Mononuclear cell (primary cell): Measurements from ENCODE around the gene COBL. TPM values are rescaled to one million over a fixed set of nuclear protein-coding genes. Genes with fewer than 3 reads are reported as not detected.

Experiments used
- H3K27me3 ChIP-seq: 2 replicates; pipeline ENCODE4 v1.6.0; 2011; ENCODE audit warnings: low read length, control low read depth; ENCODE audit not compliant: insufficient read depth
- H3K4me1 ChIP-seq: 2 replicates; pipeline ENCODE4 v1.5.1; 2011; ENCODE audit warnings: mild to moderate bottlenecking, low read length, control low read depth; ENCODE audit not compliant: insufficient read depth
- H3K4me3 ChIP-seq: 2 replicates; pipeline ENCODE4 v1.5.1; 2011; ENCODE audit warnings: mild to moderate bottlenecking, low read length, moderate library complexity
- H3K9me3 ChIP-seq: 2 replicates; pipeline ENCODE4 v1.5.1; 2011; ENCODE audit warnings: low read depth, mild to moderate bottlenecking, control low read depth, low read length
- total RNA-seq: library from RNA; depleted of rRNA; stranded (reverse); fragments of >200 nt; gene quantifications from one replicate; pipeline ENCODE4 v1.2.3, GENCODE V29; 2012

Gene COBL
- total RNA-seq, 1 donor: 0.10 TPM

DNA sequence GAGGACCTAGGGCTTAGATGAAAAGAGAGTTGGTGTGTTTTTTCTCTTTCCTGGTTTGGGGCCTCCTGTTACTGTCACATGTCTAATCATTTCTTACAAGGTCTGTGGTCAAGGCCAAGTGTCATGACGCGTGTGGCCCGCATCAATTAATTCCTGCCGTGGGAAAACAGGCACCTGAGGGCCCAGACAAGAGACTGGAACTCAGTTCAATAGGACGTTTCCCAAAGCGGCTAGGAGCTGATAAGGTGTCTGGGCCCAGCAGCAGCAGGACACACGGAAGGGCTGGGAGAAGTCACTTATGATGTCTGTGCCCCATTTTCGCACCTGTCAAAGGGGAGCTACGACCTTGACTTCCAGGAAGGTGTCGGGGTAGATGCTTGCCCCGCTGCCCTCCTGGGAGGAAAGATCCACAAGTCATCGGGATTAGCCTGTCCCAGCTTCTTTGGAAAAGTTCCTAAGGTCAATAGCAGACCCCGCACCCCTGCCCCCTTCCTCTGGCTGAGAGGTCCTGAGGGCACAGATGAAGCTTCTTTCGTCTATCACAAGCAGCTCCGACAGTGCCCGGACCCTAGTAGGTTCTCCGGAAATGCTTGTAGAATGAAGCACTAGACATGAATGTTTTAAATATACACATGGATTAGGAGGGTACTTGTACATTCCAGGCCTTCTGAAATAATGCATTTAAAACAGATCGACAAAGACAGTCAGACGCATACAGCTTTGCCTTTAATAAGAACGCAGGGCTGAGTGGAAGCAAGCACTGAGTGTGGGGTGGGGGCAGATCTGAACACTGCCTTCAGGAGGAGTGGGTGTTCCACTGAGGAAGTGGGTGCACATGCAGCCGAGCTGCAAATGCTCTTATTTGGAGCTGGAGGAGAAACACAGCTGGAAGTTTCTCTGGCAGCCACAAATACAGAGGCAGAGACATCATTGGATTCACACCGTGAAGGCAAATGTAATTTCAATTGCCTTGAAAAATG, 296.4 kb downstream of the COBL start:
- H3K4me1 ChIP-seq: no peaks in the 10 kb centered on the region
- no peaks in the 10 kb centered on the region for H3K27me3 ChIP-seq
- no peak overlapping the region for H3K4me3 ChIP-seq
- H3K9me3 ChIP-seq: no peaks in the 10 kb centered on the region

DNA sequence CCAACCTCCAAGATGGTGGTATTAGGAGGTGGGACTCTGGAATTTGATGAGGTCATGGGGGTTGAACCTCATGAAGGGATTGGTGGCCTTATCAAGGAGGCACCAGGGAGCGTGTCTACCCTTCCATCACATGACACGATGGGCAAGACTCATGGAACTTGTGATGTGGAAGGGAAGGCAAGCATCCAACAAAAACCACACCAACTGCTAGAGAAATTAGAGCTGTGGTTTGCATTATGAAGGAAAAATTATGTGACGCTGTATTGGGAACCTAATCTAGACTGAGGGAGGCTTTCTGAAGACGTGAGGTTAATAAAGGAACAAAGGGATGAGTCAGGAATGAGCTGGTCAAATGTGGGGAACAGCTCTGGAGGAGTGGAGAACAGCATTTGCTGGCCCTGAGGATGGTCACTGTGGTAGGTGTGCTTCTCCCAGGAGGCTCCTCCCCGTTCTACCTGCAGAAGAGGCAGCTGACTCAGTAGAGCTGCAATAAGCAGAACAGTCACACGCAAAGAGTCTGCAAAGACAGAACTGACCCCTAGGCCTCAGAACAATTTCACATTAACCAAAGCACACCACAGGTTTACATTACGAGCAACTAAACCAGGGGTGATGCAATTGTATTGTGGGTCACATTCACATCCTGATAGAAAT, 297.3 kb downstream of the COBL start:
- H3K27me3 ChIP-seq: no peaks in the 10 kb centered on the region
- H3K4me1 ChIP-seq: no peaks in the 10 kb centered on the region
- no peaks in the 10 kb centered on the region for H3K9me3 ChIP-seq

DNA sequence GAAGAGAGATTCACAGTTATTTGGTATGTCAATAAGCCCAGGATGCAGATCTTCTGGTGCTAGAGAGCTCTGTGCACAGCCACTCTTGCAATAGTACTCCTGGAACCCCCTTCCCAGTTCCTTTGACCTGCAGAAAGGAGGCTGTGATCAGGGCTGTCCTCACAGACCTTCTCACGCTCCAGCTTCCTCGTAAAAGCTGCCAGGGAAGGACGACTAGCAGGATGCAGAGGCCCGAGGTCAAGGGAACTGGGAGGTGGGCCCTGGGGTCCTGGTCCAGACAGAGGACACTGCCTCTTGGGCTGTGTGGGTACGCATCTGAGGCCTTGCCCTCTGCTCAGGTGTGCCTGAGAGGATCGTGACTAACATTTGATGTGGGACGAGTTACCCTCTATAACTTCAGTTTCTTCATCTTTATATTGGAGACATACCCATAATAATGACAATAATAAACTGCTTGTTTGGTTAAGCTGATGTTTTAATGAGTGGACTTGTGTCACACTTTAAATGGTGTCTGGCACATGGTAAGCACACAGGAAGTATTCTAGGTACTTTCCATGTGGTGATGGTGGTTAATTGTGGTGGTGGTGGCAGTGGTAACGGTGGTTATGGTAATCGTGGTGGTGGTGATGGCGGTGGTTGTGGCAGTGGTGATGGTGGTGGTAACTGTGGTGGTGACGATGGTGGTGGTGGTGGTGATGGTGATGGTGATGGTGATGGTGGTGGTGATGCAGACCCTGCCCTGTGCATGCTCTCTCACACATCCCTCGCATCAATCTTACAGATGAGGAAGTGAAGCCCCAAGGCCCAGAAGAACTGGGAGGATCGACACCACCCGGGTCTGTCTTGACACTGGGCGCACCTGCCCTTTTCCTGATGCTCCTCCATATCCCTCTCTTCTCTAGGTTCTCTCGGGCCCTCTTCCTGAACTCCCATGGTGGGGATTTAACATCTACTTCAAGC, 298.8 kb downstream of the COBL start:
- no peak overlapping the region for H3K4me3 ChIP-seq
- no peaks in the 10 kb centered on the region for H3K9me3 ChIP-seq
- H3K27me3 ChIP-seq: no peaks in the 10 kb centered on the region
- H3K4me1 ChIP-seq: no peaks in the 10 kb centered on the region

More for the DNA sequence above, 297.3 kb downstream of the COBL start:
- H3K4me3 ChIP-seq: no peak overlapping the region

DNA sequence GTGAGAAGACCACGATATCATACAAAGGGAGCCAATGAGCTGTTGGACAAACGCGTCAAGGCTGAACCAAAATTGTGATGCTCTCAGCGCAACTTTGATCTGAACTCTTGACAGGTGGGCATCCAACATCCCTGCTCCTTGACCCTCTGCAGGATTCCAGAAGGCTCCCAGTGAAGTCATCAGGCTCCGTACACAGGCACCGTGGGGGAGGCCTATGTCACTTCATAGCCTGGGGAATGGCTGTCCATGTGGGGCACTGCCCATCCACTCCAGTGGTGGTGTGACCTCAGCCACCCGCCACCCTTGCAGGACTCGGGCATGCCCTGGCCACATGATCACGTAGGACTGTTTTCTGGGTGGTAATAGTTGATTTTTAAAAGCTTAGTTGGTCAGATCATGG, 300.1 kb downstream of the COBL start:
- no peaks in the 10 kb centered on the region for H3K4me1 ChIP-seq
- H3K27me3 ChIP-seq: no peaks in the 10 kb centered on the region
- no peak overlapping the region for H3K4me3 ChIP-seq
- no peaks in the 10 kb centered on the region for H3K9me3 ChIP-seq

DNA sequence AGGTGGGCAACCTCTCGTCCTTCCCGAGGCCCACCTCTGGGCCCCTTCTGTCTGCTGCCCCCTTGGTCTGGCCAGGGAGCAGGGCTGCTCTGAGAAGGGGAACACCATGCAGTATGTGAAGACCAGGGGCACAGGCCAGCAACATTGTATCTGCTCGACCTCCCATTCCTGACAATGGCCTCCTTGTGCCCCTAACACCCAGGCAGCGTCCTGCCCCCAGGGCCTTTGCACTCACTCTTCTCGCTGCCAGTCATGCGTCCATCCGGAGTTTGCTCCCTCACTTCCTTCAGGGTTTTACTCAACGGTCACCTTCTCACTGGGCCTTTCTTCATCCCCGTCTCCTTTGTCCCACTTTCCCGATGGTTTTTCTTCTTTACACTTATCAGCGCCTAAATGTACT, 301.0 kb downstream of the COBL start:
- Histone ChIP-seq H3K27me3 (no peaks in the 10 kb centered on the region), H3K9me3 (no peaks in the 10 kb centered on the region), H3K4me3 (no peak overlapping the region), H3K4me1 (no peaks in the 10 kb centered on the region)

DNA sequence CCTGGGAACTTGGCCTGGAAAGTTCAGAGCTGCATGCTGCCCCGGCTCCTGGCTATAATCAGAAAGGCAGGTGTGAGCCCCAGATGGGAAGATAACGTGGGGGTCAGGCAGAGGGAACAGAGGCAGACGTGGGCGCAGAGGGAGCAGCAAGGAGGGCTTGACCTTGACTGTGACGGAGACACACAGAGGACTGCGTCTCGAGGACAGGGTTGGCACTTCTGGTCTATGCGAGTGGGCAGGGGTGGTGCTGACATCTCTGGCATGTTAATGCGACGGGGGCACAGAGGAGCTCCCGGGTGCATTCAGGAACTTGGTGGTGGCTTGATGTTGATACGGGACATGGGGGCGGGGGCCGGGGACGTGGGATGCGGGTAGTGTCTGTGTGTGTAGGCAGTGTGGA, 301.8 kb downstream of the COBL start:
- H3K27me3 ChIP-seq: no peaks in the 10 kb centered on the region
- H3K4me3 ChIP-seq: no peak overlapping the region
- no peaks in the 10 kb centered on the region for H3K4me1 ChIP-seq
- no peaks in the 10 kb centered on the region for H3K9me3 ChIP-seq

DNA sequence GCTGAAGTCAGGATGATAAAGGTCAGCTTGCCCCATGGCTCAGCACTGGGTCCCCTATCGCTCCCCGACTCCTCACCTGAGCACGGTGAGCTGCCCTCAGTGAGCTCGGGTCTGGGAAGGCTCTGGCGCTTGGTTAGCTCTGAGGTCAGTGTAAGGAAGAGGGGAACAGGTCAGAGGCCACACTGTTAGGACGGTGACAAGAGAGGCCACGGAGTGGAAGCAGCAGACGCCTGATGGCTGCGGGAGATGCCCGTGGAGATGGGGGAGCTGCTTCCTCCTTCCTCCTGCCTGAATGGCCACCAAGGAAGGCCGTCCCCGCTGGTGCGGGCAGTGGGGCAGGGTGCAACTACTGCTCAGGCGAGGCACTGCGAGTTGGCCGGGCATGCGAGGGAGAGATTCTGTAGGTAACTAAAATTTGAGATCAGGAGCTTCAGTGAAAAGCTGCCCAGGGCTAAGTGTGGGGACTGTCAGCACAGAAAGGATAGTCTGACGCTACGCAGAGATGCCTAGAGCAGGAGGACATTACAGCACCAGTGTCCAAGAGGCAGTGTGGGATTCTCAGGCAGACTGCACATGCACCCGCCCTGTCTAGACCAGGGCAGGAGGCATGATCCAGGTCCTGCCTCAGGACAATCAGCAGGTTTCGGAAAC, 302.6 kb downstream of the COBL start:
- Histone ChIP-seq H3K4me1 (no peaks in the 10 kb centered on the region), H3K27me3 (no peaks in the 10 kb centered on the region), H3K4me3 (no peak overlapping the region), H3K9me3 (no peaks in the 10 kb centered on the region)

DNA sequence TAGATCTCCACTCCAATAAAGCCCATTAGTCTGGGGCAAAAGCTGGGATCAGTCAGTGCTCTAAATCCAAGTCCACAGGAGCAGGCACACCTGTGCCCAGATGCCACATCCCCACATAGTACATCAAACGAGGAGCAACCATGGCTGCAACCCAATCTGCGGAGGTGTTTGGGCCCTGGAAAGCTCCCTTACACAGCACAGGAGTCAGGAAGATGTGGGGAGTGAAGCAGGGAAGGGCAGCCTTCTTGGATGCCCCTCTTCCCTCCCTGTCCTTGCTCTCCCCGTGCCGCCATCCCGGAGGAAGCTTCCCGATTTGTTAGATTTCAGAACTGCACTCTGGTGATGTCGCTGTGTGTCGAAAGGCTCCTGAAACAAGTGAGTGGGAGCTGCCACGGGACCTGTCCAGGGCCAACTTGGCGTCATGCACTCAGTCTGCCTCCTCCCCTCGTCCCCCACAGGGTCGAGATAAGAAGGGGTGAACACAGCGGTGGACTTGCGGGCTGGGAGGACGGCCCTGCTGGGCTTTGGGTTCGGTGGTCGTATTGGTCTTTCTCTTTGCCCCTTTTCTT, 303.3 kb downstream of the COBL start:
- Histone ChIP-seq H3K4me1 (no peaks in the 10 kb centered on the region), H3K4me3 (no peak overlapping the region), H3K27me3 (no peaks in the 10 kb centered on the region), H3K9me3 (no peaks in the 10 kb centered on the region)

DNA sequence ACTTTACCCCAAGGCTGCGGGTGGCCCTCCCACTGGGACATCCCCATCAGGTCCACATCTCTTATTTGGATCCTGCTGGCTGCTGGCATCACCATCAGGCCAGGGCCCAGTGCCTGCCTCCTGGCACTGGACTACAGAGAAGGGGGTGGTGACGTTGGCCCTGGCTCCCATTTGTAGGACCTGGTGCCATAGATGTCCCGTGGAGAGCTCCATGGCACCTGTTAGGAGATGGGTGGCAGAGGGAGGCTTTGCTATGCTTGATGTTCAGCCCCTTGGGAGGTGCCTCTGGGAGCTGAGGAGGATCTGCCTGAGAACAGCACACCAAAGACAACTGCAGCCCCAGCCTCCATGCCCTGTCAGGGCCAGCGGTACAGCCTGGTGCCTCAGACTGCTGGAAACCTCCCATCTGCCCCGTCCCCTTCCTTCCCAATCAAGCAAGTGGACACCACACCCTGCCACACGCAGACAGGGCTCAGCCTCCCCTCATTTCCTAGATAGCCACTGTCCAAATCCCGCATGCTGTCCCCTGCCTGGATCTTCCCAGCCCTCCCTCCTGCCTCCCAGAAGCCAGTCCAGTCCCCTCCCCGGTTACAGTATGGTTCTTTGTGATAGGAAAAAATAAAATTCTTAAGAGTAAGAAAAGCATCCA, 303.9 kb downstream of the COBL start:
- H3K27me3 ChIP-seq: no peaks in the 10 kb centered on the region
- no peaks in the 10 kb centered on the region for H3K4me1 ChIP-seq
- H3K4me3 ChIP-seq: no peak overlapping the region
- H3K9me3 ChIP-seq: no peaks in the 10 kb centered on the region

DNA sequence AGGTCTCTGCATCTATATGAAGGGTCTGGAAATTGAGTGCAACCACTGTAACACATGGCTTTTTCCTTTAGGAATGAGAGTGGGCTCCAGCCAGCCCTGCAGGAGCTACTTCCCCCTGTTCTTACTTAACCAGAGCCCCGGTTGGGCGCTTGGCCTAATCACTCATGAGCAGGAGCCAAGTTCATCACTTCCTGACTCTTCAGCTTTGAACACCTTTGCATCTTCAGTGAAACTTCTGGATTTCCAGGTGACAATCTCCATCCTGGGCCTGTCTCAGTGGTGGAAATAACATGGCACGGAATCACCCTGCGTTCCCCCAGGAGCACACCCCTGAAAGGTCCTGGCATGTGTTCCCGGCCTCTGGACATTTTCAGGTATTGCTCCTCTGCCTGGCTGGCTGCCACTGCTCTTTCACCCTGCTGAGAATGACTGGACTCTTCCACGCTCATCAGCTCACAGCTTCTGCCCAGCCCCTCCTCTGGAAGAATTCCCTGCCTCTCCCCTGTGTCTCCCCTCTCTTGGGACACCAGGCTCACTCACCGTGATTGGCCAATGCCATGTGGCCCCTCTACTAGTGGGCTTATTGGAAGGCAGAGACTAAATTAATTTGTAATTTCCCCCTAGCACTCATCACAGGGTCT, 304.8 kb downstream of the COBL start:
- Histone ChIP-seq H3K9me3 (no peaks in the 10 kb centered on the region), H3K4me3 (no peak overlapping the region), H3K4me1 (no peaks in the 10 kb centered on the region), H3K27me3 (no peaks in the 10 kb centered on the region)

DNA sequence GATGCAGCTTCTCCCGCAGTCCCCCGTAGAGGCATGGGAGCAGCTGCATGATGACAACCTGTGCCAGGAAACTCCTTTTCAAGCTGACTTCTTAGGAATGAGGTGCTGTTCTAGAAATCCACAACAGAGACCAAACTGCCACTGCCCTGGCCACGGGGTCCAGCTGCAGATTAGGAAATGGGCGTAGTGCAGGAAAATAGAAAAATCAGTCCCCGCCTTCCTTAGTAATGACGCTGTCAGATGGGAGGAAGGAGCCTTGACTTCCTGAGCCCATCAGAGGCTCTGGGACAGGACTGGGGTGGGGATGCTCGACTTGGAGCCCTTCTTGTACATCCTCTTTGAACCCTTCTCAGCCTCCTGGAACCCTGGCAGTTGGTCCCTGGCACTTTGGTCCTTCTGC, 306.1 kb downstream of the COBL start:
- Histone ChIP-seq H3K4me3 (no peak overlapping the region), H3K9me3 (no peaks in the 10 kb centered on the region), H3K4me1 (no peaks in the 10 kb centered on the region), H3K27me3 (no peaks in the 10 kb centered on the region)

DNA sequence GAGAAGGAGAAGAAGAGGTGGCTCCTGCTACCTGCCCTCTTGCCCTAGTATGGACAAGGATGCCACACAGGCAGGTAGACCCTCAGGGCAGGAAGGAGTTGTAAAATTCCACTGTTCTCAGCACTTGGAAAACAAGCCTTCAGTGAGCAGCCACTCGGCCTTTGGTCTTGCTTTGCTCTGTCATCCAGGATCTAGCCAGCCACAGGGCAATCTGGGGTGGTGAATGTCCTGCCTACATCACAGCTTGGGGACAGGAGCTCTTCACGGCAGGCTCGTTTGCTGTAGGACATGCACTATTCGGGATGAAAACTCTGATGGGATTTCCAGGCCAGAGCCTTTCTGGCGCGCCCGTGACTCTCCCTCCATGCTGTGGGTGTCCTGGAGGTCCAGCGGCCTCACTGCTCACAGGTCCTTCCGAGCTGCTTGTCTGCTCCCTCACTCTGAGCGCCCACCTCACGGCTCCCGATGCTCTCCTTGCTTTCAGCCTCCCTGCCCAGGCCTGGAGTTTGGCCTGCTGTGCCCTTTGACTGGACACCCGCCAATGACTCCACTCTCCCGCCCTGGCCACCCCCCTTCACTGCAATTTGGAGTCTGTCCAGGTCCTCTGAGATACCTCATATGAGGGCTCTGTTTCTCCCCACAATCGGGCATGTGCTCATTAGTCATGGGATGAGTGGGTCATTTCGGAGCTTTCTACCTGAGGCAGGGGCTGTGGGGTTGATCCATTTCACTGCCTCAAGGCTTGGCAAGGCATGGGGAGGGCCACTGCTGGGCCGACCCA, 306.7 kb downstream of the COBL start:
- Histone ChIP-seq H3K4me3 (no peak overlapping the region), H3K4me1 (no peaks in the 10 kb centered on the region), H3K27me3 (no peaks in the 10 kb centered on the region)

More for the DNA sequence above, 306.7 kb downstream of the COBL start:
- H3K9me3 ChIP-seq: no peaks in the 10 kb centered on the region
